ENCODE measurements around the gene UBXN2A. TPM values are rescaled to one million over a fixed set of nuclear protein-coding genes. Genes with fewer than 3 reads are reported as not detected.
"Not testable (repeated sequence)": the region's sequence is repeated elsewhere in the genome, so short reads cannot be mapped to it uniquely, and the experiment has no call there.

Gene UBXN2A
- total RNA-seq, 1 experiment from 2014 or later, result 35.9 TPM

DNA sequence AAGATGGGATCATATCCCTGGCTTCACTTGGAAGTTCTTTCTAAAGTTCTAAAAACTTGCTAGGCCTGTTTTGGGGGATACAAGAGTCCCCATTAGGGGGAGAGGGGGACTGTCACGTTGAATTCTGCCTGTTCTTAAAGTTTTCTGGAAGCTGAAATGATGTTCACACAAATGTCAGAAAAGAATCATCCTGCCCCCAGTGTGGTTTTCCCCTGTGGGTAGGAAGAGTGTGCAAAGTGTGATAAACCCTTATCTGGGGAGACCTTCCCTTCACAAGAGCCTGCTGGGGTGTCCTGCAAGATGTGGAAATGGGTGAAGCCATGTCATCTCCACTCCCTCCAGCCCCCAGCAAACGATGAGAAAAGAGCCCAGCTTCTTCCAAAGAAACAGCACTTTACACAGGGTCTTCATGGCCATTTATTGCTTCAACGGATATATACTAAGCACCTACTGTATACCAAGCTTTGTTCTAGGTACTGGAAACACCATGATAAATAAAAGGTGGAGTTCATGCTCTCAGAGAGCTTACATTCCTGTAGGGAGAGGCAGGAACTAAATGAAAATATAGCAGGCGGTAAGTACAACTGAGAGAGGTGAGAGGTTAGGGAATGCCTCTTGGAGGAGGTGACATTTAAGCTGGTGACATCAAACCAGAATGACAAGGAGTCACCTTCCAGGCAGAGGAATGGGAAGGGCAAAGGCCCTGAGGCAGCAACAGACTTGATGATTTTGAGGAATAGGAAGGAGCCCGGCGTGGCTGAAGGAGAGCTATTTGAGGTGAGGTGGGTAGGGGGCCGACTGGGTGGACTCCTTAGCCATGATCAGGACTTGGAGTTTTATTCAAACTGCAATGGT is 71.2 kb downstream of the UBXN2A start:
- DNase-seq (ENCODE audit: low spot score), result no peak

DNA sequence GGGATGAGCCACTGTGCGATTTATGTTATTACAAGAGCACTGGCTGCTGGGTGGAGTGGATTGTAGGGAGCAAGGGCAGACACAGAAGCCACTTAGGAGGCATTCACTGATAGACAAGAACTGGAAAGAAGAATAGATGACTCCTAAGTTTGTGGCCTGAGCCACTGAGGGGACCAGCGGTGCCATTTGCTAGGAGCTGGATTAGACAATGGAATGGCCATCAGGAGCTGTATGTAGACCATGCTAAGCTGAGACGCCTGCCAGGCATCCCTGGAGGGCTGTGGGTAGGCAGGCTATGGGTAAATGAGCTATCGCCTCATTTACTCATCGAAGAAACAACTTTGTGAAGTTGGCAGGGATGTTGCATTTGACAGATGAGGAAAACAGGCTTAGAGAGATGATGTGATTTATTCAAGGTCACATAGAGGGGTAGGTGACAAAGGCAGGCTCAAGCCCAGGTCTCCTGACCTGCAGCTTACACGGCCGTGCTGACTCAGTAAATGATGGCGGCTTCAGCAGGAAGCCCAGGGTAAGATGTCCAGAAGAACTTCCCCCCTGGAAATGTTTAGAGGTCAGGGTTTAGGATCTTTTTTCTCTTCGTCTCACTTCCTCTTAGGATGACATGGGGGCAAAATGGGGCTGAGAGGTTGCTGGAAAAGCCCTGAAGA is 72.4 kb downstream of the UBXN2A start:
- DNase-seq (ENCODE audit: low spot score), result no peak

- DNase-seq (ENCODE audit: low spot score), result not testable (repeated sequence)
Measured at GRCh38 chr2:24014902-24015301, 74.6 kb downstream of the UBXN2A start.

- DNase-seq (ENCODE audit: low spot score), result peak; percentile 93
Measured at GRCh38 chr2:24015562-24016375, 75.5 kb downstream of the UBXN2A start.

- DNase-seq (ENCODE audit: low spot score), result no peak
Measured at GRCh38 chr2:24016376-24016761, 76.1 kb downstream of the UBXN2A start.

DNA sequence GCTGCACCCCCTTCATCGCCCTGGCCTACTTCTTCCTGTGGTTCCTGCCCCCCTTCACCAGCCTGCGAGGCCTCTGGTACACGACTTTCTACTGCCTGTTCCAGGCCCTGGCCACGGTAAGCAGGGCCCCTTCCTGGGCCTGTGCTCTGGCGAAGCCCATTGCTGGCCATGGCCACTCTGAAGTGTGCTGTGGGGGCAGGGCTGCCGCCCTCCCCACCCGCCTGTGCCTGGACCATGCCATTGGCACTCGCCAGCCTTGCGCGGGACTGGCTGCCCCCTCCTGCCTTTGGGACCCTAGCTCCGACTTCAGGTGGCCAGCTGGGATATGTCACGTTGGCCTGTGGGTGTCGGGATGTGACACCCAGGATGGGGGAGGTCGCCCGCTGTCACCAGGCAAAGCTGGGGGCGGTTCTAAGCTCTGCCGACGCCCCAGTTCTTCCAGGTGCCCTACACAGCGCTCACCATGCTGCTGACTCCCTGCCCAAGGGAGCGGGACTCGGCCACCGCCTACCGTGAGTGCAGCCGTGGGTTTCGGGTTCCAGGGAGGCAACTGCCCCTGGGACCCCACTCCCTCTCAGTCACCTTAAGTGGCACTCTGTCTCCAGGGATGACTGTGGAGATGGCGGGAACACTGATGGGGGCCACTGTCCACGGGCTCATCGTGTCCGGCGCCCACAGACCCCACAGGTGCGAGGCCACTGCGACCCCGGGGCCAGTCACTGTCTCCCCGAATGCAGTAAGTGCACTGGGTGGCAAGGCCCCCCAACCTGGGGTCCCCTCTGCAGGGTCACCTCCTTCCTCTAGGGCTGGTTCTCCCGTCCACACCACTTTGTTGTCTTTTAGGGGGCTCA is 76.8 kb downstream of the UBXN2A start:
- DNase-seq (ENCODE audit: low spot score), result no peak

GRCh38 chr2:24017711-24018110 is 77.4 kb downstream of the UBXN2A start:
- no peak for DNase-seq (ENCODE audit: low spot score)

DNA sequence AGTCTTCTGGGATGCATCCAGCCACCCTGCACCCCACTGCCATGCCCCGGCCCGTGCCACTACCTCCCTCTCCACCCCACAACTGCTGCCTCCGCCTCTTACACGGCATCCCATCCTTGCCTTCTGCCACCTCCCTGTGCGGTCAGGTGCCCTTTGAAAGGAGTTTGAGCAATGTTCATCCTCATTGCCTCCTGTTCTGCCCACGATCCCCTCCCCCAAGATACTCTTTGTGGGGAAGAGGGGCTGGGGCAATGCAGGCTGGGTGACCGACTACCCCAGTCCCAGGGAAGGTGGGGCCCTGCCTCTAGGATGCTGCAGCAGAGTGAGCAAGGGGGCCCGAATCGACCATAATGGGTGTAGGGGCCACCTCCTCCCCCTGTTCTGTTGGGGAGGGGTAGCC is 78.0 kb downstream of the UBXN2A start:
- DNase-seq (ENCODE audit: low spot score), result no peak

GRCh38 chr2:24019729-24020128 is 79.5 kb downstream of the UBXN2A start:
- no peak for DNase-seq (ENCODE audit: low spot score)

DNA sequence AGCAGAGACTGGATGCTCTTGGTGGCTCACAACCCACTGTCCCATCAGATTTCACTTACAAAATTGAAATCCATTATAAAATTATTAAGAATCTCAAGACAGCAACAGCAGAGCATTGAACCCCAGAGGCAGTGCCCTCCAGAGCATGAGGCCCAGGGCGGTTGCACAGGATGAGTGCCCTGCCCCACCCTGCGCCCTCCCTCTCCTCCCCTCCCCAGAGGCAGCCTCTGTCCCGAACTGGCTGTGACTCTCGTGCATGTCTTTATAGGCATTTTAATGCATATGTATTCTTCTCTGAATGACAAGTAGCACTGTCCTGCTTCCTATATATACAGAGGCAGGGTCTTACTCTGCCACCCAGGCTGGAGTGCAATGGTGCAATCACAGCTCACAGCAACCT is 80.0 kb downstream of the UBXN2A start:
- DNase-seq (ENCODE audit: low spot score), result no peak

DNA sequence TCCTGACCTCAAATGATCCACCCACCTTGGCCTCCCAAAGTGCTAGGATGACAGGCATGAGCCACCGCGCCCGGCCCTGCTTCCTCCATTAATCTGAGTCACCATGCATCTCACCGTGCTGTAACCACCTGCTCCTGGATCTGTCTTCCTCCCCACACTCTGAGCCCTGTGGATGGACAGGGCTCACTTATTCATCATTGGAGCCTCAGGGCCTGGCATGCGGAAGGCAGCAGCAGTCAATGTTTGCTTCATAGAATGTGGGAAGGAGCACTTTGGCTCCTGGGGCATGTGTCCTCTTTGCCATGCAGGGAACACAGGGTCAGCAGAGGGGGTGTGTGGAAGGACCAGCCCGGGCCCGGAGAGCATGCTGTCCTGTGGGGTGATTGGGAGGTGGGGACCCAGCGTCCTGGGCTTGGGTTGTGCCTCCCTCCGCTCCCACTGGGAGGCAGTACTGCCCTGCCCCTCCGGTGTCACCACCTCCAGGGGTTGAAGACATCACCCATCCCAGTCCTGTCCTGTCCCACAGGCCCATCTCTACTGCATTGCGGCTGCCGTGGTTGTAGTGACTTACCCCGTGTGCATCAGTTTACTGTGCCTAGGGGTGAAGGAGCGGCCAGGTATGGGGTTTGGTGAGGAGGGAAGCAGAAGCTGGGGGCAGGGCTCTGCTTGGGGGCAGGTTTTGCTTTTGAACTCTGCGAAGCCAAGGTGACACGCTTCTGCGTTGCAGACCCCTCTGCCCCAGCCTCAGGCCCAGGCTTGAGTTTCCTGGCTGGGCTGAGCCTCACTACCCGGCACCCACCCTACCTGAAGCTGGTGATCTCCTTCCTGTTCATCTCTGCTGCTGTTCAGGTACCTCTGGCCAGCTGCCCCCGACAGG is 81.1 kb downstream of the UBXN2A start:
- DNase-seq (ENCODE audit: low spot score), result peak; percentile 34

DNA sequence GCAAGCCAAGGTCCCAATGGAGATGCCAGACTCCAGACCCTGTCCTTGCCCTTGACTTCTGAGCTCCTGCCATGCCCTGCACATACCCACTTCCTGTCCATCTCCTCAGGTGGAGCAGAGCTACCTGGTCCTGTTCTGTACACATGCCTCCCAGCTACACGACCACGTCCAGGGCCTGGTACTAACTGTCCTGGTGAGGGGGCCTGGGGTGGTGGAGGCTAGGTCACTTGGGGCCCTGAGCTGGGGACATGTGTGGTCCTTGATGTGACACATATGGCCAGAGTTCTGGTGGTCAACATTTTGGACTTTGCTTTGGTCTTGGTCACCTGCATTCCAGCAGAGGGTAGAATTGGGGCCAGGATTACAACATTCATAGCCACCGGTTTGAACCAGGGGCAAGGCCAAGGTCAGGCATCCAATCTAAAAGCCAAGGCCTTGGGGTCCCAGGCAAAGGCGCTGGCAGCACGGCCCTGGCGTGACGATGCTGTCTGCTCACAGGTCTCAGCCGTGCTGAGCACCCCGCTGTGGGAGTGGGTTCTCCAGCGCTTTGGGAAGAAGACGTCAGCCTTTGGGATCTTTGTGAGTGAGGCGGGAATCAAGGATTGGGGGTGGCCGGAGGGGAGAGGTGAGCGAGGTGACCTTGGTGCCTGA is 82.2 kb downstream of the UBXN2A start:
- no peak for DNase-seq (ENCODE audit: low spot score)

DNA sequence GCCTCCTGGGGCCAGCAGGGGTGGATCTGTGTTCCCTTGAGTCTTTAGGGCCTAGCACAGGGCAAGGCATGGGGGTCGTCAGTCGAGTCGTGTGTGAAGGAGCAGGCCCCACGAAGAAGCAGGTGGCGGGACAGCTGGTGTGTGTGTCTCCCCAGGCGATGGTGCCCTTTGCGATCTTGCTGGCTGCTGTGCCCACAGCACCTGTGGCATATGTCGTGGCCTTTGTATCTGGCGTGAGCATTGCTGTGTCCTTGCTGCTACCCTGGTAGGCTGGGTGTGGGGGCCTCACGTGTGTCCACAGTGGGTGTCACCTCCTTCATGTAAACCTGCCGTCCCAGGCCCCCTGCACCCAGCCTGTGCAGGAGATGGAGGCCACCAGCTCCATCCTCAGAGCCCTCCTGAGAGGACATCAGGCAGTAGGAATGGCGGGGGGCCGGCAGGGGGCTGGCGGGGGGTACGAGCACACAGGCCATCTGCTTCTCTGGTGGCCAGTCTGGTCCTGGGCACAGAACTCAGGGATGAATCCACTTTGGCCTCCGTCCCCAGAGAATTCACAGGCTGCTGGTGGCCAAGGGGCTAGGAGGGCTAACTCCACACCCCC is 82.8 kb downstream of the UBXN2A start:
- DNase-seq (ENCODE audit: low spot score), result no peak

DNA sequence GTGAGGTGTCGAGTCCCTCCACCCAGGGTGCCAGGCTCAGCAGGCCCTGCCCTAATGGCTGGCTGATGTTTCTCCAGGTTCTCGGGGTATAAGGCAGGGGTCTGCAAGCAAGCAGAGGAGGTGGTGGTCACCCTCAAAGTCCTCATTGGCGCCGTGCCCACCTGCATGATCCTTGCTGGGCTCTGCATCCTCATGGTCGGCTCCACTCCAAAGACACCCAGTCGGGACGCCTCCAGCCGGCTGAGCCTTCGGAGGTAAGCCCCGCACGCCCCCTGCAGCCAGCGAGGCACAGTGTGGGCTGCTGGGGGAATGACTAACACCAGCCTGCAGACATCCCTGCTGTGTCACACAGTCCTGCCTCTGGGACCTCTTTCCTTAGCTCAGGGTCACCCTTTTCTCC is 83.8 kb downstream of the UBXN2A start:
- DNase-seq (ENCODE audit: low spot score), result no peak

DNA sequence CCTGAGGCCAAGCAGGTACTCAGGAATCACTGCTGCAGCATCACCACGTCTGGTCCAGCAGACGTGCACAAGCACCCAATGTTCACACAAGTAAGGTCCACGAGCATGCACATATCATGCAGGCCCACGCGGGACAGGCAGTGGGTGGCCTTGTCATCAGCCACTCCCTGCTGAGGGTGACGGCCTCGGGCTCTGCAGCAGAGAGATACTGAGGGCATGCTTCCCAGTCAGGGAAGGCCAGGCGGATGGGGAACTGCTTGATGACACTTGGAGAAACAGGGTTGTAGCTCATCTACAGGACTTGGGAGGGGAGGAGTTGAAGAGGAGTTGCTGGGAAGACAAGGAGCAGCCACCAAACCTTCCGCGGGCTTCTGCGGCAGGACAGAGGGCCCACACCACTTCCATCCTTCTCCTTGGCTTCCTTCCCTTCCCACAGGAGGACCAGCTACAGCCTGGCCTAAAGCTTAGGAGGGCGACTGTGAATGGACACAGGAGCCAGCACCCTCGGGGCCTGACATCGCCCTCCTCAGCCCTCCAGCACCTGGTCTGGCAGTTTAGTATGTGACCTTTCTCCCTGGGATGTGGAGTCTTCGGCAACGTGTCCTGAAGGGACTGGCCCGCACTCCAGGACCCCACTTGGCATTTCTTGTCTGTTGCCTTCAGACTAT is 84.9 kb downstream of the UBXN2A start:
- DNase-seq (ENCODE audit: low spot score), result no peak

DNA sequence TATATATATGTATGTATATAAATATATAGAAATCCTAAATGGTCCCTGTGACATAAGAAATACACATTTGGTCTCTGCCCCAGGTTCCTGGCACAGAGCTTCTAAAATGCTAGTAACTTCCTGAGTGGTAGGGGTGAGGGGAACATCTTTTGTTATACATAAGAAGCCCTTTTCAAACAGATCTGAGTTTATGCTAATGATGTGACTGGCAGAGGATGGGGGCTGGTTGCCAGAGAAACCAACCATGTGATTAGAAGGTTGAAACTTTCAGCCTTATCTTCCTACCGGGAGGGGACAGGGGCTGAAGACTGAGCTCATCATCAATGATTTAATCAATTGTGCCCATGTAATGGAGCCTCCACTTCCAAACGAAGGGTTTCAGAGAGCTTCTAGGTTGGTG is 86.0 kb downstream of the UBXN2A start:
- DNase-seq (ENCODE audit: low spot score), result no peak

DNA sequence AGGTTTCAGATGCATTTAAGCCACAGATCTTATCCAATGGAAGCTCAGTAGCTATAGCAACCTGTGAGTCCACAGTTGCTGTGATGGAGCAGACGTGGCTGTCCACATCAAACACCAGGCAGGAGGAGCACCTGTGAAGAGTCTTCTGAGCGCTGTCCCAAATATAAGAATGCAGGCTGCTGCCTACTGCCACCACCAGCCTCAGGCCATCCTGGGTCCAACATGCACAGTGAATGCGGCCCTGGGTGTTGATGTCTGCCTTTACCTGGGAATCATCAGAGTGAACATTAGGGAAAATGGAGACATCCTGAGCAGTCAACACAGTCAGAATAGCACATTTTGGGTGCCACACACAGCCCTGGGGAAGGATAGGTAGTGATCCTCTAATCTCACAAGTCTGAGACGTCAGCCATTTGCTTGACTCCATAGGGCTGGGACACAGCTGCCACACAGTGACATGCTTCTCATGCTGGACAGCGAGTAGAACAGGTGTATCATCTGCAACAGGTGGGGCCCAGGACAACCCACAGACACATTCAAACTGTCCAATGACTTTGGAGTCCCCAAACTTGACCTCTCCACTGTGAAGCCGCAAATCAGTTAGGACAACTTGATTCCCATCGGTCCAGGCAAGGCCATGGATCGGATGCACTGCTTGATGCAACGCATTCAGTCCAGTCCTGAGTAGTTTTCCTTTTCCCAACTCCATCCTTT is 98.7 kb downstream of the UBXN2A start:
- DNase-seq (ENCODE audit: low spot score), result no peak

DNA sequence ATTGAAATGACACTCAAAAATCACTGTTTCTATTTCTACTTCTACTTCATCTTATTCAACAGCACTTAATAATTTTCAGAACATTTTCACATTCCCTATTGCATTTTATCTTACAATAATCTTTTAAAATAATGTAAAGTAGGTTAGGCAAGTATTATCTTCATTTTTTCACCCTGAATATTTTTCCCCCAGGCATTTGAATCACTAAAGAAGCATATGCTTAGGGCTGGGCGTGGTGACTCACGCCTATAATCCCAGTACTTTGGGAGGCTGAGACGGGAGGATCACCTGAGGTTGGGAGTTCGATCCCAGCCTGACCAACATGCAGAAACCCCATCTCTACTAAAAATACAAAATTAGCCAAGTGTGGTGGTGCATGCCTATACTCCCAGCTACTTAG is 100.2 kb downstream of the UBXN2A start:
- DNase-seq (ENCODE audit: low spot score), result no peak
